HG03571 (cell line): Measurements from ENCODE around the gene LPCAT3.
"Not testable (repeated sequence)": the region's sequence is repeated elsewhere in the genome, so short reads cannot be mapped to it uniquely, and the experiment has no call there.

Experiments
- ATAC-seq: cut with Tn5 transposase; IDR thresholded peaks from one replicate; pipeline ENCODE4 v1.9.1; 2021; ENCODE audit not compliant: unreplicated experiment

LPCAT3 gene

GRCh38 chr12:7018350-7019042 is at the start of gene LPCAT3:
Gene LPCAT3, minus strand, starts transcription at chr12:7018476. Its CDS starts 52 bp downstream, at chr12:7018424.
- ATAC-seq, result peak; percentile 86

- ATAC-seq, result no peak
Observed at GRCh38 chr12:7067096-7067495, 48.8 kb upstream of the LPCAT3 start.

DNA sequence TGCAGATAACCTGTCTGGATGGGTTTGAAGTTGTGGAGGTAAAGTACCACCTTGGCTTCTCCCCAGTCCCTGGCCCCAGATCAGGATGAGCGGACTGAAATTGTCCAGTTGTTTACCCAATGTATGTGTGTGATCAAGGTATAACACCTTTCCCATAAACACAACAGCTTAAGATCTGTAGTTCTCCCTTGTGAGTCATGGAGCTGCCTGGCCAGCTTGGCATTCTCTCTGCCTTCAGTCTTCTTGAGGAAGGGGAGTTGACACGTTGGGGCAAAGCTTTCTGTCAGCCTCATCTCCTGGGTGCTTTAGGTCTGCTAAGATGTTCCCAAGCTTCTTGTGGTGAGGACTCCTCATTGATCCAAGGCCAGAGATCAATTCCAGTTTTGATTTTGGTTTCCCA is 48.3 kb upstream of the LPCAT3 start:
- no peak for ATAC-seq

DNA sequence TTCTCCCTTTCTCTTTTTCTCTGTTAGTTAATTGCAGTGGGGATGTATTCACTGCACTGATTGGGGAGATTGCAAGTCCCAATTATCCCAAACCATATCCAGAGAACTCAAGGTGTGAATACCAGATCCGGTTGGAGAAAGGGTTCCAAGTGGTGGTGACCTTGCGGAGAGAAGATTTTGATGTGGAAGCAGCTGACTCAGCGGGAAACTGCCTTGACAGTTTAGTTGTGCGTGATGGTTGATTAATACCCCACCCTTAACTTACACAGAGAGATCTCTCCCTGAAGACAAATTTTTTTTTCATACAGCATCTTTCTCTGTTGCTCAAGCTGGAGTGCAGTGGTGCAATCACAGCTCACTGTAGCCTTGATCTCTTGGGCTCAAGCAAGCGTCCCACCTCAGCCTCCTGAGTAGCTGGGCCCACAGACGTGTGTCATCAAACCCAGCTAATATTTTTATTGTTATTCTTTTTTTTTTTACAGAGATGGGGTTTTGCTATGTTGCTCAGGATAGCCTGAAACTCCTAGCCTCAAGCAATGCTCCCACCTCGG is 46.9 kb upstream of the LPCAT3 start:
- no peak for ATAC-seq

DNA sequence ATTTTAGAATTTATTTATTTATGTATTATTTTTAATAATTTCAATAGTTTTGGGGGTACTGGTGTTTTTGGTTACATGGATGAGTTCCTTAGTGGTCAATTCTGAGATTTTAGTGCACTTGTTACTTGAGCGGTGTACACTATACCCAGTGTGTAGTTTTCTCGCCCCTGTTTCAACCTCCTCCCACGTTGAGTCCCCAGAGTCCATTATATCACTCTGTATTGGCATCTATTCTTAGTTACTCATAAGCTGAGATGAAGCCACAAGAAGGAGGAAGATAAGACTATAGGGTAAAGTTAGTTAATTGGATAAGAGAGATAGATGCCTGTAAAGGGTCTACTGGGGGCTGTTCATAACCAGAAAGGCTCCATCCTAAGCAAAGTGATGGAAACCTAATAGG is 46.2 kb upstream of the LPCAT3 start:
- ATAC-seq, result no peak

DNA sequence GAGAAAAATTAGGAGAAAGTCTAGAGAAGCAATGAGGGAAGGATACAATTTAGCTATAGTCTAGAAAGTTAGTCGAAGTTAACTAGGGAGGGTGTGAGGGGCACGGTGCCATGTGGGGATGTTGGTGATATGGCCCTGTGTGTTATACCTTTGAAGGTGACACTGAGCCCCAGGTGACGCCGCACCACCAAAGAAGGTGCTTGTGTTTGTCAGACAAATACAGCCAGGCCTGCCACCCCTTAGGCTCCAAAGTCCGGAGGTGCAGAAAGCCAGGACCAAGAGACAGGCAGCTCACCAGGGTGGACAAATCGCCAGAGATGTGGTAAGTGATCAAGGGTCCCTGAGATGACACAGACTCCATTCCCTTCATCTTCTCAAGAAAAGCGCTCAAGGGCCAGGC is 43.3 kb upstream of the LPCAT3 start:
- no peak for ATAC-seq

DNA sequence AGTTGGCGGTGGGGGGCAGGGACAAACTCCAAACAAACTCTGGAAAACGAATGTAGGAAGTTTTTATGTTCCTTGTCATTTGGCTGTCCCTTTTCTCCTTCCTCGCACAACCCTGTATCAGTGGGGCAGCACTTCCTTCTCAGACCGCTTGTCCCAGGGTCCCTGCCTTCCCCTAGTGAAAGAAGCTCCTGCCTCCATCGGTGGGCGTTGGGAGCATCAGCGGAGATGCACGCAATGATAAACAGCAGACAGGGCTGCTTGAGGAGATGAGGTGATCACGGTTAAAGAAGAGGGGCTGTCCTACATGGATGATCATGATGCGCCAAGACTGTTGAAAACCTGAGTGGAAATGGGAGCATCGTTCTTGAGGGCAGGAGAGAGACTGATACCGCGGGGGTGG is 42.9 kb upstream of the LPCAT3 start:
- ATAC-seq, result no peak

- ATAC-seq, result no peak
Observed at GRCh38 chr12:7060353-7060954, 42.2 kb upstream of the LPCAT3 start, which contains the start of gene C1S. Gene C1S, plus strand, starts transcription at chr12:7060718. Its CDS starts 1,195 bp downstream, at chr12:7061913.

- ATAC-seq, result no peak
Observed at GRCh38 chr12:7059780-7060179, 41.5 kb upstream of the LPCAT3 start.

GRCh38 chr12:7058850-7059395 is 40.6 kb upstream of the LPCAT3 start:
- no peak for ATAC-seq

DNA sequence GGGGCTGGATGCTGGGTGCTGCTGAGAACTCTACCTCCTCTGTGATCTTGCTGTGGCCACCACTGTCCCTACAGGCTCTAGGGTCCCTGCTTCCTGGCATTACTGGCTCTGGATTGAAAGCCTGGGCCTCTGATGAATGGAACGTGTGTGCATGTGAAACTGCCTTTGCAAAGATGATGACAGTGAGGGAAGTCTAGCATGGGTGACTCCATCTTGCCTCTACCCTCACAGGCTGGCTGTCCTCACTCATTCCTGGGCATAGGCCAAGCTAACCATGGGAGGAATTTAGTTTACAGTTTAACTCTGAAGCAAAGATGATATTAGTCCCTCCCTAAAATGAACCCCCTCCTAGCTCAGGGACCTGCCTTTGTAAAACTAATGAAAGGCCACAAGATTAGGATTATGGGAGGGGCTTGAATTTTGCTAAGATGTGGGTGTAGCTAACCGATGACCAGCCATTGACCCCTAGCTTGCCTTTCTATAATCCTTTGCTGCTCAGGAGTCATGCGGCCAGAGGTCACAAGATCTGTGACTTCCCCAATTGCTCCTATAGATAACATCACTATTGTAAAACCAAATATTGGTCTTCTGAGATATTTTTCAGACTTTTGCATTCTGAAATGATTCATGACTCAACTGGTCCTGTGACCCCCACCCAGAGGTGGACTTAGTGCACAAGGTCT is 40.0 kb upstream of the LPCAT3 start:
- no peak for ATAC-seq

GRCh38 chr12:7055736-7056135 is 37.5 kb upstream of the LPCAT3 start:
- ATAC-seq, result not testable (repeated sequence)

DNA sequence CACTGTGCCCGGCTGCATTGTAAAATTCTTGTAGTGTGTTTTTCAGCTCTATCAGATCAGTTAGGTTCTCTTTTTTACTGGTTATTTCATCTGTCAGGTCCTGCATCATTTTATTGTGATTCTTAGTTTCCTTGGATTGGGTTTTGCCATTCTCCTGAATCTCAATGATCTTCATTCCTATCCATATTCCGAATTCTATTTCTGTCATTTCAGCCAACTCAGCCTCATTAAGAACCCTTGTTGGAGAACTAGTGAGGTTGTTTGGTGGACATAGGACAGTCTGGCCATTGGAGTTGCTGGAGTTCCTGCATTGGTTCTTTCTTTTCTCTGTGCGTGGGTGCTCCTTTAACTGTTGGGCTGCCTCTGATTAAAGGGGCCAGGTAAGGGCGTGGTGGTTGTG is 36.6 kb upstream of the LPCAT3 start:
- no peak for ATAC-seq

DNA sequence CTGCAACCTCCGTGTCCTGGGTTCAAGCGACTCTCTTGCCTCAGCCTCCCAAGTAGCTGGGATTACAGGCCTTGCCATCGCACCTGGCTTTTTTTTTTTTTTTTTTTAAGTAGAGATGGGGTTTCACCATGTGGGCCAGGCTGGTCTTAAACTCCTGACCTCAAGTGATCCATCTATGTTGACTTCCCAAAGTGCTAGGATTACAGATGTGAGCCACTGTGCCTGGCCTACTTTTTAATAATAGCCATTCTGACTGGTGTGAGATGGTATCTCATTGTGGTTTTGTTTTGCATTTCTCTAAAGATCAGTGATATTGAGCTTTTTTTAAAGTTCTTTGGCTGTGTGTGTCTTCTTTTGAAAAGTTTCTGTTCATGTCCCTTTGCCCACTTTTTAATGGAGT is 31.7 kb upstream of the LPCAT3 start:
- ATAC-seq, result not testable (repeated sequence)

GRCh38 chr12:7049445-7049951 is 31.2 kb upstream of the LPCAT3 start:
- ATAC-seq, result not testable (repeated sequence)

GRCh38 chr12:7047306-7047705 is 29.0 kb upstream of the LPCAT3 start:
- no peak for ATAC-seq

- ATAC-seq, result no peak
Observed at GRCh38 chr12:7046383-7047105, 28.3 kb upstream of the LPCAT3 start.

- ATAC-seq, result no peak
Observed at GRCh38 chr12:7045913-7046312, 27.6 kb upstream of the LPCAT3 start.

DNA sequence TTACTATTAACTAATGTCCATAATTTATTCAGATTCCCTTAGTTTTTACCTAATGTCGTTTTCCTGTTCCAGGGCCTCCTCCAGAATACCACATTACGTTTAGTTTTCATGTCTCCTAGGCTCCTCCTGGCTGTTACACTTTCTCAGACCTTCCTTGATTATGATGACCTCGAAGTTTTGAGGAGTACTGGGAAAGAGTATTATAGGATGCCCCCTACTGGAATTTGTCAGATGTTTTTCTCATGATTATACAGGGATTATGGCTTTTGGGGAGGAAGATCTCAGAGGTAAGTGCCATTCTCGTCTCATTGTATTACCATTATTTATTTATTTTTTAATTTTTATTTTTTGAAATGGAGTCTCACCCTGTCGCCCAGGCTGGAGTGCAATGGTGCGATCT is 24.6 kb upstream of the LPCAT3 start:
- ATAC-seq, result no peak

- ATAC-seq, result no peak
Observed at GRCh38 chr12:7039403-7039802, 21.1 kb upstream of the LPCAT3 start.

DNA sequence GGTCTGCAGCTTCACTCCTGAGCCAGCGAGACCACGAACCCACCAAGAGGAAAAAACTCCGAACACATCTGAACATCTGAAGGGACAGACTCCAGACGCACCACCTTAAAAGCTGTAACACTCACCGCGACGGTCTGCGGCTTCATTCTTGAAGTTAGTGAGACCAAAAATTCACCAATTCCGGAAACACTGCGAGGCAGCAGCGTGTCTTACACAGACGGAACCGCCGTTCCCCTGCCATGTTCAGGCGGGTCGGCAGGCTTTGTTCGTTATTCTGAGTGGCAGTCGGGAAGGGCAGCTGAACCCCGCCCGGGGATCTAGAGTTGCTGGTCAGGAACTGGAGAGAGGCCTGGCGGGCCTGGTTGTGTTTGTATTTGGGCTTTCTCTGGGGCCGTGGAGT is 20.3 kb upstream of the LPCAT3 start:
- ATAC-seq, result no peak
